ENCODE measurements around the gene NKX2-3. TPM values are rescaled to one million over a fixed set of nuclear protein-coding genes. Genes with fewer than 3 reads are reported as not detected.

The NKX2-3 gene
- total RNA-seq, 1 experiment from 2014 or later: not detected

DNA sequence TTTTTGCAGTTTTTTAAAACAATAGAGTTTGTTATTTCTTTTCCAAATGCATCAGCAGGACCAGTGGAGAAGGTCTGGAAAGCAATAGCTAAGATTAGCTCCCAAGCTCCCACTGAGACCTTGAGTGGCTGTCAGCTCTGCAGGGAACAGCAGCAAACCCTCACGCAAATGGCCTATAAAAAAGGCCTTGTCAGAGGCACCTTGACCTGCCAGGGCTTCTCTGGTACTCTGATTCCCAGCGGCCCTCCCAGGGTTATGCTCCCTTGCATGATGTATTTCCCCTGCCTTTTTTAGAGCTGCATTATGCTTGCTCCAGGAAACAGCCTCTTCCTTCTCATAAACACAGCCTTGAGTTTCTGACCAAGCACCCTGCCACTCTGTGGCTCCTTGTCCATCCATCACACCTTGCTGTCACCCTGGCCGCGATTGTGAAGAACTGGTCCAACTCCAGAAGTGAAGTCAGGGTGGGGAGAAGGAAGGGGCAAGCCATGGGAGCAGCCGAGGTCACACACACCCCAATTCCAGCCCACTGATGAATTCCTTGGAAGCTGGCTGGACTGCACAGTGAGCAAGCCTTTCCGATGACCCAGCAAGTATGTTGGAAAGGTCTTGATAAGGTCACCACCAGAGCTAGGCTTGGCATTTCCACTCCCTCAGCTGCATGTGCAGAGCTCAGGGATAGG is 35.3 kb upstream of the NKX2-3 start:
- no peak for DNase-seq
- H3K27me3 Mint-ChIP-seq (ENCODE audit: unreplicated experiment): peaks cover 69% of the 10 kb centered on the region
- no peak overlapping the region for H3K4me3 Mint-ChIP-seq (ENCODE audit: low read depth, unreplicated experiment)
- intact Hi-C loops (cut with micrococcal nuclease; ENCODE audit: unreplicated experiment): no loop called here
- CTCF ChIA-PET: no interaction called here
- no peak overlapping the region for H3K27ac Mint-ChIP-seq (ENCODE audit: unreplicated experiment)
- no peaks in the 10 kb centered on the region for H3K4me1 Mint-ChIP-seq (ENCODE audit: low read depth, unreplicated experiment)
- no peaks in the 10 kb centered on the region for H3K9me3 Mint-ChIP-seq (ENCODE audit: low read depth, unreplicated experiment)
- H3K36me3 Mint-ChIP-seq (ENCODE audit: insufficient read depth, unreplicated experiment): no peaks in the 10 kb centered on the region
- TF ChIP-seq CTCF (IDR thresholded peaks at IDR 0.05; ENCODE audit: unreplicated experiment): no peak
- no TSS peak for BruUV-seq (replicated peaks)

DNA sequence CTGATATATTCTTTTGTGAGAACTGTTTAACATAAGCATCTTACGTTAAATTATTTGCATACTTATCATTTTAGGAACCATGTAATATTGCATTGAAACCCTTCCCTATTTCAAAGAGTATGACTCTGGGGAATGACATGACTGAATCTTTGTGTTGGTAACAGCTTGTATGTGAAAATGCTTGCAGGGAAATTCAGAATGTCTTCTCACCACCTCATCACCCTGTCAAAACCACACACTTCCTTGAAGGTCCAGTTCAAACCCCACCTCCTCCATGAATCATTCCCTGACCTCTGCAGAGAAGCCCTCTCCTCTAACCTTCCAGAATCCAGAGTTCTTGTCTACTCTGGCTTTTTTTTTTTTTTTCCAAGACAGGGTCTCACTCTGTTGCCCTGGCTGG is 26.3 kb upstream of the NKX2-3 start:
- Mint-ChIP-seq H3K9me3 (ENCODE audit: low read depth, unreplicated experiment) (no peaks in the 10 kb centered on the region), H3K27ac (ENCODE audit: unreplicated experiment) (no peak overlapping the region), H3K4me3 (ENCODE audit: low read depth, unreplicated experiment) (no peak overlapping the region), H3K36me3 (ENCODE audit: insufficient read depth, unreplicated experiment) (no peaks in the 10 kb centered on the region), H3K4me1 (ENCODE audit: low read depth, unreplicated experiment) (no peaks in the 10 kb centered on the region), H3K27me3 (ENCODE audit: unreplicated experiment) (peaks cover 58% of the 10 kb centered on the region)
- TF ChIP-seq CTCF (IDR thresholded peaks at IDR 0.05; ENCODE audit: unreplicated experiment): no peak
- intact Hi-C loops (cut with micrococcal nuclease; ENCODE audit: unreplicated experiment): no loop called here
- no peak for DNase-seq
- no TSS peak for BruUV-seq (replicated peaks)
- CTCF ChIA-PET: no interaction called here

DNA sequence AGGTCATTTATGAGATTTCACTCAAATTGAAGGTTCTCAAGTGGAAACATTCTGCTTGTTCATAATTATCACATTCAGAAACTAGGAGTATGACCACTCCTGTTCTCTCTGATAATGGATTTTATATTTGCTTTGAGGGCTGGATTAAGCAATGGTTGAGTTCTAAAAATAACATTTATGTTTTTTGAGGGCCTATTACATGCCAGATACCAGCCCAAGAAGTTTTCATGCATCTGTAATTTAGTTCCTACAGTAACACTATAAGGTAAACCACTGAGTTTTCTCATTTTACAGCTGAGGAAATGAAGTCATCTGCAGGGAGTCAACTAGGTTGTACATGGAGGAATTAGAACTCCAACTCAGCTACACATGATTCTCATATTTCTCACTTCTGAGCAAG is 25.5 kb upstream of the NKX2-3 start:
- no peak for TF ChIP-seq CTCF (IDR thresholded peaks at IDR 0.05; ENCODE audit: unreplicated experiment)

DNA sequence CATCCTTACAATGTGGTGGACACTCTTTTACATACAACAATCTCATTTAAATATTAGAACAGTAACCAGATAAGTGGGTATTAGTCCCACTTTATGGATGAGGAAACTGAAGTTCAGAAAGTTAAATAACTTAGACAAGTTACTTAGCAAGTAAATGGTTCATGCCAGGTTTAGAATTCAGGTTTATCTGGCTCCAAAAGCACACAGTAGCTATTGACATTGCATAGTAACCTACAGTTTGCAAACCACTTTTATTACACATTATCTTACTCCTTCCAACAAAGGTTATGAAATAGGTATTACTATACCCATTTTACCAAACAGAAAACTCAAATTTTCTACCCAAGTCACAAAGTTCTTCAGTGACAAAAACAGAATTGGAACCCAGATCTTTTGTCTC is 19.7 kb upstream of the NKX2-3 start:
- no peak for TF ChIP-seq CTCF (IDR thresholded peaks at IDR 0.05; ENCODE audit: unreplicated experiment)
- no TSS peak for BruUV-seq (replicated peaks)
- Mint-ChIP-seq H3K27me3 (ENCODE audit: unreplicated experiment) (peaks cover 77% of the 10 kb centered on the region), H3K27ac (ENCODE audit: unreplicated experiment) (no peak overlapping the region), H3K4me1 (ENCODE audit: low read depth, unreplicated experiment) (no peaks in the 10 kb centered on the region), H3K9me3 (ENCODE audit: low read depth, unreplicated experiment) (no peaks in the 10 kb centered on the region), H3K36me3 (ENCODE audit: insufficient read depth, unreplicated experiment) (no peaks in the 10 kb centered on the region), H3K4me3 (ENCODE audit: low read depth, unreplicated experiment) (no peak overlapping the region)
- DNase-seq: no peak
- CTCF ChIA-PET: no interaction called here
- intact Hi-C loops (cut with micrococcal nuclease; ENCODE audit: unreplicated experiment): no loop called here

More for the DNA sequence above, 25.5 kb upstream of the NKX2-3 start:
- intact Hi-C loops (cut with micrococcal nuclease; ENCODE audit: unreplicated experiment): no loop called here
- H3K4me3 Mint-ChIP-seq (ENCODE audit: low read depth, unreplicated experiment): no peak overlapping the region
- DNase-seq: no peak
- H3K27ac Mint-ChIP-seq (ENCODE audit: unreplicated experiment): no peak overlapping the region
- CTCF ChIA-PET: no interaction called here
- H3K36me3 Mint-ChIP-seq (ENCODE audit: insufficient read depth, unreplicated experiment): no peaks in the 10 kb centered on the region
- no peaks in the 10 kb centered on the region for H3K4me1 Mint-ChIP-seq (ENCODE audit: low read depth, unreplicated experiment)
- BruUV-seq (replicated peaks): no TSS peak
- H3K9me3 Mint-ChIP-seq (ENCODE audit: low read depth, unreplicated experiment): no peaks in the 10 kb centered on the region
- H3K27me3 Mint-ChIP-seq (ENCODE audit: unreplicated experiment): peaks cover 66% of the 10 kb centered on the region
